Skeletal muscle satellite cell (primary cell): ENCODE data around the gene ATG2B.

Source experiments
- H3K27me3 ChIP-seq: 2 replicates; pipeline ENCODE4 v1.7.0; 2013; ENCODE audit warnings: low read length; ENCODE audit not compliant: control insufficient read depth, insufficient read depth
- H3K36me3 ChIP-seq: 2 replicates; pipeline ENCODE4 v1.7.0; 2013; ENCODE audit warnings: mild to moderate bottlenecking, control low read depth, low read length; ENCODE audit not compliant: insufficient read depth
- H3K4me1 ChIP-seq: 2 replicates; pipeline ENCODE4 v1.7.0; 2013; ENCODE audit warnings: low read length; ENCODE audit not compliant: control insufficient read depth, insufficient read depth
- H3K4me2 ChIP-seq: 2 replicates; pipeline ENCODE4 v1.7.0; 2013; ENCODE audit warnings: mild to moderate bottlenecking, low read length
- H3K4me3 ChIP-seq: 2 replicates; pipeline ENCODE4 v1.7.0; 2013; ENCODE audit warnings: low read length
- H3K9ac ChIP-seq: 2 replicates; pipeline ENCODE4 v1.7.0; 2013; ENCODE audit warnings: mild to moderate bottlenecking, low read depth, low read length, moderate library complexity
- H3K9me3 ChIP-seq: replicated peaks from 2 replicates; pipeline ENCODE4 v1.7.0; 2013; ENCODE audit warnings: mild to moderate bottlenecking, control low read depth, low read length

ATG2B gene

GRCh38 chr14:96284008-96284407 lies 79.1 kb downstream of the ATG2B start:
- no peaks in the 10 kb centered on the region for H3K4me1 ChIP-seq
- no peak overlapping the region for H3K4me2 ChIP-seq
- H3K4me3 ChIP-seq, result no peak overlapping the region
- no peaks in the 10 kb centered on the region for H3K9me3 ChIP-seq
- H3K27me3 ChIP-seq, result no peaks in the 10 kb centered on the region
- peaks cover 20% of the 10 kb centered on the region for H3K36me3 ChIP-seq
- no peak overlapping the region for H3K9ac ChIP-seq

DNA sequence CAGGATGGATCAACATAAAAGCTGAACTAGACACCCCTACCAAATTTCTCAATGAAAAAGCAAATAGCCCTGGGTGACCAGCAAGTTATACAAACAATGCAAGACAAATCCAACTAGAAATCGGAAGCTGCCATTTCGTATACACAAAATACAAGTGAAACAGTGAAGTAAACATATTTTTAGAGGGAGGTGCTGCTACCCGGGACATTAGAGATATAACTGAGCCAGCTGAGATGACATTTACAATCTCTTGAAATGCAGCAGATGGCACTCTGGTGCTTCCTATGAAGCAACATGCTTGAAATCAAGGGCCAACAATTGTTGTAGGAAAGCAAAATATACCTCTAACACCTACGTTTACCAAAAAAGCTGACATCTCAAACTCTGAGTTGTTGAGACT lies 81.7 kb downstream of the ATG2B start:
- H3K4me2 ChIP-seq, result no peak overlapping the region
- peaks cover 20% of the 10 kb centered on the region for H3K36me3 ChIP-seq
- H3K4me3 ChIP-seq, result no peak overlapping the region
- H3K9me3 ChIP-seq, result peaks cover 11% of the 10 kb centered on the region
- H3K27me3 ChIP-seq, result no peaks in the 10 kb centered on the region
- H3K9ac ChIP-seq, result no peak overlapping the region
- no peaks in the 10 kb centered on the region for H3K4me1 ChIP-seq

DNA sequence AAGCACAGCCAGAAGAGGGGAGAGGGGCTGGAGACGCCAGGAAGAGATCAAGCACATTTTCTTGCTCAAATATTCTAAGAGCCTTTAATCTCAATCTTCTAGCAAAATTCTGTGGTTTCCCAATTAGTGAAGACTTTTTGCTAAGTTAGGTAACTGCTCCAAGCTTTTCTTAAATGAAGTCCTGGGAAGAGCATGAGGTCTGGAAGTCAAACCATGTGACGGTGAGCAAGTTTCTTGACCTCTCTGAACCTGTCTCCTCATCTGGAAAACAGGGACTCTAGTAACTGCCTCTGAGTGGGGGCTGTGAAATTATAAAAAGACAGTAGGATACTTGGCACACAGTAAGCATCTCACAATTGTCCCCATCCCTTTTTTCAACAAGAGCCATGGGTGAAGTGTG lies 83.0 kb downstream of the ATG2B start:
- Histone ChIP-seq H3K9me3 (peaks cover 11% of the 10 kb centered on the region), H3K36me3 (peaks cover 13% of the 10 kb centered on the region), H3K27me3 (no peaks in the 10 kb centered on the region), H3K9ac (no peak overlapping the region), H3K4me2 (no peak overlapping the region), H3K4me1 (peaks cover 7% of the 10 kb centered on the region), H3K4me3 (no peak overlapping the region)

DNA sequence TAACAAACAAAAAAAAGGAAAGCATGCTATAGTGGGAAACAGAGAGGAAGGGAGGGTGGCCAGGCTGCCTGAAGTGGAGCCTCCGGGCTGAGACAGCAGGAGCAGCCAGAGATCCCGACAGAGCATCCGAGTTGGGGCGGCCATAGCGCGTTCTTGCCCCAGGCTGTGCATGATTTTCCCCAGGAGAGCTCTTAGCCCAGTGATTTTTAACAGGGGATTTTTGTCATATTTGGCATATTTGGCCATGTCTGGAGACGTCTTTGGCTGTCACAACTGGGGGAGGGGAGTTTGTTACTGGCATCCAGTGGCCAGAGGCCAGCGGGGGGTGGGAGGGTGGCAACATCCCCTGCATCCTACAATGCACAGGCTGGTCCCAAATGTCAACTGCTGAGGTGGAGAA lies 83.6 kb downstream of the ATG2B start:
- Histone ChIP-seq H3K4me3 (no peak overlapping the region), H3K4me1 (peaks cover 13% of the 10 kb centered on the region), H3K27me3 (no peaks in the 10 kb centered on the region), H3K36me3 (peaks cover 13% of the 10 kb centered on the region), H3K9me3 (peaks cover 11% of the 10 kb centered on the region), H3K9ac (no peak overlapping the region), H3K4me2 (no peak overlapping the region)

DNA sequence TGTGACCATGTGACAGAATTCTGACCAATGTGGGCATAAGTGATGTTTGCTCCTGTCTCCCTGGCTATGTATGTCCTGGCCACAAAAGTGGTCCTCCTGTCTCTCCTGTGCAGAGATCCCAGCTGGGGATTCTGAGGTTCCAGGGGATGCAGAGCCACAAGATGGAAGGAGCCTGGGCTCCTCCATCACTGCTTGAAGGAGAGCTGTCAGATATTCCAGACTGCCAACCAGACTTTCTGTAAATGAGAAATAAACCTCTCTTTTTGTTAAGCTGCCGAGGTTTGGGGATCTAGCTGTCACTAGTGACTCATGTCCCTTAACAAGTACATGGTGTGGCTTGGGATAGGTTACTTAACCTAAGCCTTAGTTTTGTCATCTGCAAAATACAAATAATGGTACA lies 85.3 kb downstream of the ATG2B start:
- Histone ChIP-seq H3K36me3 (peaks cover 6% of the 10 kb centered on the region), H3K27me3 (no peaks in the 10 kb centered on the region), H3K4me1 (peaks cover 17% of the 10 kb centered on the region), H3K9me3 (peaks cover 11% of the 10 kb centered on the region), H3K4me3 (no peak overlapping the region), H3K4me2 (no peak overlapping the region), H3K9ac (no peak overlapping the region)

DNA sequence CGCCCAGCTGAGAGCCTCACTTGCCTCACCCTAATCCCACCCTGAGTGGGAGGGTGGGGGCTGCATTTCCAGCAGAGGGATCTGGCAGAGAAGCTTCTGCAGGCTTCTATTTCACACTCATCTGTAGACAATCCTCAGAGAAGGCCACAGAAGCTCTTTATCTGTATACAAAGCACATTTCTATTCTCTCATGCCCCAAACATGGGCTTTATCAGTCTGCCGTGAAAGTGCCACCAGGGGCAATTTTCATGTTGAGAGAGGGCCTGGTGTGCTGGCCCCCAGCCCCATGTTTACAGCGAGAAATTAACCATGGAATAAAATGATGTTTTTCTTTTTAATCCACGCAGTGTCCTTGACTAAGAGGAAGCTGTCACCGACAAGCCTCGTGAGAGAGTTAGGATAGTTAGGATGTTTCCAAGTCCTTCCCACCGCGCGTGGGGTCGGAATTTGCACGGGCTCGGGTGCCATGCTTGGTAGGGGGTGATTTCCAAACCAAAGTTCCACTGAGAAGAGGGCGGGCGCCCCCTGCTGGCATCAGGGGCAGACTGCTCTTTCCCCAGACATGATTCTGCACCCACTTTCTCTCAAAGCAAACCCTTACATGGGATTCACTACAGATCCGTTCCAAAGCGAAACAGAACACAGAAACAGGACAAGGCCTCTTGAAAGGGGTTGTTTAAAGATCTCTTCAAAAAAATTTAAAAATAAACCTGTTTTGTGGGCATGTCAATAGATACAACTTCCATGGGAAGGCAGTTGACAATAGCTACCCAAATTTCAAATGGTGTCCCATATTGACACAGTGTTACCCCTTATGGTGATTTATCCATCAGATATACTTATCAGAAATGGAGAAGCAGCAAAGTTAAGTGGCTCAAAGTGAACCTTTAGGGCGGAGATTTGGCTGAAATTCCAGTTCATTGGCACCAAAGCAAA lies 87.7 kb downstream of the ATG2B start:
- H3K9me3 ChIP-seq, result peaks cover 11% of the 10 kb centered on the region
- no peaks in the 10 kb centered on the region for H3K36me3 ChIP-seq
- H3K4me3 ChIP-seq, result no peak overlapping the region
- peak overlapping the region; percentile 44 for H3K9ac ChIP-seq
- H3K4me1 ChIP-seq, result peaks cover 17% of the 10 kb centered on the region
- peak overlapping the region; percentile 67 for H3K4me2 ChIP-seq
- no peaks in the 10 kb centered on the region for H3K27me3 ChIP-seq

- H3K27me3 ChIP-seq, result no peaks in the 10 kb centered on the region
- no peak overlapping the region for H3K4me2 ChIP-seq
- peak overlapping the region; percentile 44 for H3K9ac ChIP-seq
- no peaks in the 10 kb centered on the region for H3K36me3 ChIP-seq
- H3K9me3 ChIP-seq, result peaks cover 11% of the 10 kb centered on the region
- no peak overlapping the region for H3K4me3 ChIP-seq
- peaks cover 20% of the 10 kb centered on the region for H3K4me1 ChIP-seq
Observed at GRCh38 chr14:96274543-96274942, 88.6 kb downstream of the ATG2B start.

- H3K27me3 ChIP-seq, result no peaks in the 10 kb centered on the region
- H3K9ac ChIP-seq, result no peak overlapping the region
- H3K9me3 ChIP-seq, result peaks cover 11% of the 10 kb centered on the region
- no peaks in the 10 kb centered on the region for H3K36me3 ChIP-seq
- peaks cover 24% of the 10 kb centered on the region for H3K4me1 ChIP-seq
- H3K4me2 ChIP-seq, result no peak overlapping the region
- no peak overlapping the region for H3K4me3 ChIP-seq
Observed at GRCh38 chr14:96274122-96274521, 89.0 kb downstream of the ATG2B start.

DNA sequence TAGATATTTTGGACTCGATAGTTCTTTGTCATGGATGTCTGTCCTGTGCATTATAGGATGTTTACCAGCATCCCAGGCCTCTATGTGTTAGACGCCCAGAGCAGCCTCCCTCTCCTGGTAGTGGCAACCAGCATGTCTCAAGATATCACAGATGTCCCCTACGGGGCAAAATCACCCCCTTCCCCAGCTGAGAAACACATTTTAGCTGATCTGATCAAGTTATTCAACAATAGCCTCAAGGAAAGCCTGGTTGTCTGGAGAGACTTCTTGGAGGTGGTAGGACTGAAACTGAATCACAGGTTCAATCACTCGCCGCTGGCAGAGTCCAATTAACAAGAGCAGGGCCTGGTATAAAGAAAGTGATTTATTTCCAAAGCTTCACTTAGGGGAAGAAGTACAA lies 89.5 kb downstream of the ATG2B start:
- Histone ChIP-seq H3K9me3 (peaks cover 10% of the 10 kb centered on the region), H3K4me2 (no peak overlapping the region), H3K4me3 (no peak overlapping the region), H3K4me1 (peaks cover 29% of the 10 kb centered on the region), H3K27me3 (no peaks in the 10 kb centered on the region), H3K9ac (no peak overlapping the region), H3K36me3 (no peaks in the 10 kb centered on the region)

- no peak overlapping the region for H3K9ac ChIP-seq
- H3K9me3 ChIP-seq, result peaks cover 4% of the 10 kb centered on the region
- no peak overlapping the region for H3K4me2 ChIP-seq
- no peaks in the 10 kb centered on the region for H3K36me3 ChIP-seq
- H3K4me1 ChIP-seq, result peaks cover 36% of the 10 kb centered on the region
- H3K27me3 ChIP-seq, result no peaks in the 10 kb centered on the region
- H3K4me3 ChIP-seq, result no peak overlapping the region
Observed at GRCh38 chr14:96272777-96273473, 90.2 kb downstream of the ATG2B start.

- Histone ChIP-seq H3K4me1 (peaks cover 48% of the 10 kb centered on the region), H3K36me3 (no peaks in the 10 kb centered on the region), H3K27me3 (no peaks in the 10 kb centered on the region), H3K4me3 (no peak overlapping the region), H3K9me3 (no peaks in the 10 kb centered on the region), H3K9ac (no peak overlapping the region), H3K4me2 (no peak overlapping the region)
Observed at GRCh38 chr14:96271421-96271762, 91.7 kb downstream of the ATG2B start.
